GM18951 (cell line): Measurements from ENCODE around the gene PACRG.

ENCODE experiments used
- POLR2A ChIP-seq: IDR thresholded peaks from 4 replicates; pipeline ENCODE4 v1.6.1; 2011; ENCODE audit warnings: mild to moderate bottlenecking; ENCODE audit not compliant: insufficient read length, insufficient read depth; ENCODE audit errors: extremely low read depth
- in situ Hi-C: fragments of 300-500 bp; cut with MboI; formaldehyde crosslinking; loops from one replicate; pipeline ENCODE4 v1.12.0; 2022; ENCODE audit warnings: low sequenced_read_pairs, mixed read lengths, inconsistent platforms; ENCODE audit not compliant: unreplicated experiment

Gene PACRG

GRCh38 chr6:163264662-163265035, 536.9 kb downstream of the PACRG start:
- in situ Hi-C loops = no loop called here
- TF ChIP-seq POLR2A = no peak

GRCh38 chr6:163281634-163282033, 553.9 kb downstream of the PACRG start:
- TF ChIP-seq POLR2A = no peak
- in situ Hi-C loops = no loop called here

DNA sequence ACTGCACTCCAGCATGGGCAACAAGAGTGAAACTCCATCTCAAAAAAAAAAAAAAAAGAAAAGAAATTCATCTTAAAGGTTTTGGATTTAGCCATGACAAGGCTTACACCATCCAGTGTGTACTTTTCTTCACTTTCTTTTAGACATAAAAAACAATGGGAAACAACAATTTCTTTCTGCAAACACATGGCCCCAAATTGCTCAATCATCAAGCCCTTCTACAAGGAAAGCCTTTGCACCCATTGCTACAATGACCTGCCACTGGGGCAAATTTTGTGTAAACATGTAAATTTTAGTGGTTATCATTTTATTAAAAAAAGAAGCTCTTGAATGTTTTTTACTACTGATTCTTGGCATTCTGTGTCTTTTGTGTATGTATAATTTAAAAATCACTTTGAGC, 554.9 kb downstream of the PACRG start:
- TF ChIP-seq POLR2A = no peak
- in situ Hi-C loops = no loop called here

GRCh38 chr6:163284151-163284550, 556.4 kb downstream of the PACRG start:
- in situ Hi-C loops = no loop called here
- TF ChIP-seq POLR2A = no peak

DNA sequence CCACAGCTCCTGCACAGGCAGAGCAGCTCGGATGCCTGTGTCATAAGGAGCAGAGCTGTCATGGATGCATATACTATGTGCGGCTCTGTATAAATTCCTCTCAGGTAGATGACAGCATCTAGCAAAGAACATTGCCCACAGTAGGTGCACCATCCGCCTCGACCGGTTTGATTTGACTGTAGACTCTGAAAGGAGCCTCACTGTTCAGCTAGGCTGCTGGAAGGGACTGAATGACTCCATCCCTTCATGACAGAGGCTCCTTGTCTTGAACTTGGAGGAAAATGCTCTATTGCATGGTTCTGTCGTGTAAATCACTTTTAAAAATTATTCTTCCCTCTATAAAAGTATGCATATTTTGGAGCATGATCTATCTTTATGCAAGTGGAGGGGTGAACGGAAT, 557.9 kb downstream of the PACRG start:
- no peak for TF ChIP-seq POLR2A
- in situ Hi-C loops = no loop called here

DNA sequence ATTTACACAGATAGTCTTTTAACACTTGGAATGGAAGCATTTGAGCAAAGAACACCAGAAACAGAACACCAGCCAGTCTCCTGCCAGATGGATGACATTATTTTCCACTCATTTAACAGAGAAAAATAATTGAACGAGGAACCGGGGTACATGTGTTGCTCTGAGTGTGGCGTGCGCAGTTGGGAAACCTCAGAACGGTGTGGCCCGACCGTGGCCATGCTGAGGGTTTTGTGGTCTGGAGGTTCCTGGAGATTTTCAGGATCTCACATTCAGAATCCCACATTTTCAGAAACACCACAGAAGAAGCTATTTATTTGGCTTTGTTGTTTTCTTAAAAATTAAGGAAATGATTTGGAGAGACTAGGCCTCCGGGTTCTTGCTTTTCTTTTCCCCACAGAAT, 559.9 kb downstream of the PACRG start:
- in situ Hi-C loops = no loop called here

DNA sequence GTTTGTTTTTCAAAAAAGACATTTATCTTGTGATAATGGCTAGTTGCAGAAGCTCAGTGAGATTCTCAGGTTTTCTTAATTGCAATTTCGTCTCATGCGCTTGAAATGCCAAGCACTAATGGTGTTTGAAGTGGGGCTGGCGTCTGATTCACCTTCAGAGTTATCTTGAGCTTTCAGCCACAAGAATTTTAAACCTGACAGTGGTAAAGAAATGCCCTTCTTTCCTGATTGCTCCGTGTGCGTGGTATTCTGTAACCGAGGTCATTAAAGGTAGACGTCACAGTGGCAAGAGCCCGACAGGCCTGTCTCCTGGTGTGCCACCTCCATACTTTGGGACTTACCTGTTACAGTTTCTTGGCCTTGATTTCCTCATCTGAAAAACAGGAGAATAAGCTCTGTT, 560.3 kb downstream of the PACRG start:
- in situ Hi-C loops = no loop called here
- TF ChIP-seq POLR2A = no peak

More for the DNA sequence above, 559.9 kb downstream of the PACRG start:
- TF ChIP-seq POLR2A = no peak

DNA sequence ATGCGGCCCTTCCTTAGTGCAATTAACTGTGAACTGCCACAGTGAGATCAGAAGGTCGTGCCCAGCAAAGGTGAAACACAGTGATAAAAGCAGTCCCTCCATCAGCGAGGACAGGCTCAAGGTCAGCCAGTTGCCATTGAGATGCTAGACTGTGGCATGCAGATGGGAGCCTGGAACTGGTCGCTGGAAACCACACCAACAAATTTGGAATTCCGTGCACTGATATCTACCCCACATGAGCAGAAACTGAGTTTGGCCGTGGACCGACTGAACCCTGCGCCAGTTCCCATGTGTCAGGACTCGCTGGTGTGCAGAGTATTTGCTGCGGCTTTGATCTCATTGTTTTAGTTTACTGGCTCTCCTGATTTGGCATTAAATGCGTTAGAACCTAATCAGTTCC, 561.1 kb downstream of the PACRG start:
- no peak for TF ChIP-seq POLR2A
- in situ Hi-C loops = no loop called here

- in situ Hi-C loops = no loop called here
- no peak for TF ChIP-seq POLR2A
Measured at GRCh38 chr6:163289447-163289846, 561.7 kb downstream of the PACRG start.

DNA sequence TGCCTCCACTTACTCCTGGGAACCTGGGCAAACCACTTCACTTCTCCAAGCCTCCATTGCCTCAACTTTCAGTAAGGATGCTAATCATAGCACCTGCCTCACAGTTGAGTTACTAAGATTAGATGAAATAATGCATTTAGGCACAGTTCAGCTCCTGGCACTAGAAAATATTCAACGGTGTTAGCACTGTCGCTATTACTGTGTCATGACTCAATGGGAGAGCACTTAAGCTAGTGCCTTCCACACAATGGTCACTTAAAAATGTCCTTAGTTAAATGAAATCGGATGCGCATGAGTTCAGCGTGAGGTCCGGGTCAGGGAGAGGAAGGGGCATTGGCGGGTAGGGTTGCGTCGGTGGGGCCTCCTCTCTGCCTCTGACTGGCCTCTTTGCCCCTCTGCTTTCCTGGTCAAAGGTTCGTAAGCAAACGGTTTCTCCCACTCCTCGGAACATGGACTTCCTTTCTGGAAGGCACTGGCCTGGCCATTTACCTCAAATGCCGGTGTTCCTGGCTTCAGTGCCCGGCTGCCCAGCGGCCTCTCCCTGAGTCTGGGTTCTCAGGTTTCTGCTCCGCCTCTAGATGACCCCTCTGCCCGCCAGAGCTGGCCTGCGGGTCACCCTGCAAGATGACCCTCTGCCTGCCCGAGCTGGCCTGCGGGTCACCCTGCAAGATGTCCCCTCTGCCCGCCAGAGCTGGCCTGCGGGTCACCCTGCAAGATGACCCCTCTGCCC, 562.9 kb downstream of the PACRG start:
- in situ Hi-C loops = no loop called here
- no peak for TF ChIP-seq POLR2A

GRCh38 chr6:163291622-163292021, 563.8 kb downstream of the PACRG start:
- no peak for TF ChIP-seq POLR2A
- in situ Hi-C loops = no loop called here

DNA sequence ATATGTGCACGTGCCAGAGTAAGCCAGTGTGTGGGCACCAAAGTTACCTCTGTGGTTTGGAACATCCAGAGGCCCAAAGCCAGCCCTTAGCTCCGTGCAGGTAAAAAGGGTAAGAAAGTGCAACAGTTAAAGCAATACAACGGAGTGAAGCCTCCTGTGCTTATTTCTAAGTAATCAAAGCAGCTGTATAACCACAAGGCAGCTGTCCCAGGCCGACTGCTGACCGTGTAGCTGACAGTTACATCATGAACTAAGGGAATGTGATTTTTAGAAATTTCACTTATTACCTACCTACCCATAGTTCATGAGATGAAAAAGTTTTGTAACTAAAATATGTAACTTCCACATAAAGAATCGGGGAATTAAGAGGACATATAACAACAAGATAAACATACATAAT, 565.5 kb downstream of the PACRG start:
- no peak for TF ChIP-seq POLR2A
- in situ Hi-C loops = no loop called here

DNA sequence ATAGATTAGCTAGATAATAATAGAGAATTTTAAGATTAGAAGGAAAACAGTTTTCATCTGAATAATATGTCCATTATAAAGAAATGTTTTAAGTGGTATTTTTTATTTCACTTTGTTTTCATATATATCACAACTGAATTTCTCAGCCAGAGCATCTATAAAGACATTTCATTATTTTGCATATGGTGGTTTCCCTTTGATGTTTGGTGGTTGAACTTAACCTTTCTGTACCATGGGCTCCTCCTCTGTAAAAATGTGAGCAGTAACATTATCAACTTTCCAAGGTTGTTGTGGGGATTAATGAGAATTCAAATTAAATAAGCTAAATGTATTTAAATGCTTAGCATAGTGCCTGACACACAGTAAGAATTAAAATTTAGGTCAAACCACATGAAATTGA, 567.0 kb downstream of the PACRG start:
- no peak for TF ChIP-seq POLR2A
- in situ Hi-C loops = no loop called here

DNA sequence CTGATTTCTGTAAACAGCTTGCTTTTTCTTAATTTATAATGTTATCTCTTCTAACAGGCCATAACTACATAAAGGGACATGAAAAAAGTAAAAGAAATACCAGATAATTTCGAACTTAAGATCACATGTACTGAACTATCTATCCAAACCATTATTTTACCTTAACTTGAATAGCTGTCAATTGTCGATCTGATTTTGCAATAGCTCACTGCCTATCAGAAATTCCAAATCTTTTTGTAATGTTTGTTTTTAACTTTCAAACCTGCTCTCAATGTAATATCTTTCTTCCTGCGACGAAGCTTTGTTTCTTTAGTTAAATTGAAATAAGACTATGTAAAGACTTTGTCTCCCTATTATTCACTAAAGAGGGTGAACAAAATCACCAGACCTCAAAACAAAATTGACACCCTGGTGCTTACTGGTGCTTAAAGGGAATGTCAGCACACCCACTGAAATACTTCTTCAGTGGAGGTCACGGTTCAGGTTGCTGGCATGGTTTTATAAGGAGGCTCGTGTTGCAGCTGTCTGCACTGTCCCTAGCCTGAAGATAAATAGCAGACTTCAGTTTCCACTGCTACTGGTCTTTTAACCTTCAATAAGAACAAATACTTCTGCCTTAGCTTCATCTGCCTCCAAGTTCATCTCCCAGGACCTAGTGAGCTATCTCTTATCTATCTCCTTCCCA, 569.2 kb downstream of the PACRG start:
- no peak for TF ChIP-seq POLR2A
- in situ Hi-C loops = no loop called here
